PC-9 (cell line): Measurements from ENCODE around the gene KCNK5. TPM values are rescaled to one million over a fixed set of nuclear protein-coding genes. Genes with fewer than 3 reads are reported as not detected.
A peak's percentile ranks its signal among the peaks of the same experiment; 100 is the strongest.

Experiments
- BruUV-seq: library from RNA; stranded (reverse); fragments of 400-500 nt; replicated peaks from 2 replicates; lab custom pipeline; 2021; lab: Mats Ljungman, UMichigan
- CTCF ChIA-PET: fragments of 300-600 bp; sonication (Branson Sonifier 250); formaldehyde crosslinking; loops from one replicate; lab custom pipeline; 2022; ENCODE audit warnings: antibody characterized with exemption; lab: Charles Lee
- POLR2A ChIA-PET: fragments of 300-600 bp; sonication (Branson Sonifier 250); formaldehyde crosslinking; loops from one replicate; lab custom pipeline; 2022; ENCODE audit warnings: antibody characterized with exemption; ENCODE audit not compliant: unreplicated experiment; lab: Charles Lee
- DNase-seq, 2 experiments: peaks; one replicate each; pipeline versions ENCODE4 v3.0.0 to v3.0.0-alpha.2; 2015 to 2022; ENCODE audit warnings: mixed read lengths in 1 of 2
- H2AFZ ChIP-seq: fragments of 200-600 bp; sonication (generic); 2 replicates; pipeline ENCODE4 v1.8.1; 2017; ENCODE audit warnings: antibody characterized with exemption
- H3F3A ChIP-seq: fragments of 200-600 bp; sonication (generic); 2 replicates; pipeline ENCODE4 v1.8.1; 2017; ENCODE audit warnings: antibody characterized with exemption, mild to moderate bottlenecking, low read depth; ENCODE audit not compliant: insufficient read depth
- H3K27ac ChIP-seq: fragments of 200-600 bp; sonication (generic); 2 replicates; pipeline ENCODE4 v1.6.1; 2016; ENCODE audit warnings: mixed run types
- H3K27me3 ChIP-seq: fragments of 200-600 bp; sonication (generic); 2 replicates; pipeline ENCODE4 v1.6.1; 2016; ENCODE audit warnings: low read depth, mixed run types; ENCODE audit not compliant: insufficient read depth
- H3K36me3 ChIP-seq: fragments of 200-600 bp; sonication (generic); 2 replicates; pipeline ENCODE4 v1.6.1; 2016; ENCODE audit warnings: low read depth, mixed run types
- H3K4me1 ChIP-seq: fragments of 200-600 bp; sonication (generic); replicated peaks from 2 replicates; pipeline ENCODE4 v1.6.1; 2016; ENCODE audit warnings: mixed run types; ENCODE audit not compliant: insufficient read depth
- H3K4me2 ChIP-seq: fragments of 200-600 bp; sonication (generic); 2 replicates; pipeline ENCODE4 v1.6.1; 2017; ENCODE audit warnings: mixed run types
- H3K4me3 ChIP-seq: fragments of 200-600 bp; sonication (generic); 2 replicates; pipeline ENCODE4 v1.6.1; 2016; ENCODE audit warnings: mixed run types
- H3K79me2 ChIP-seq: fragments of 200-600 bp; sonication (generic); 2 replicates; pipeline ENCODE4 v1.6.1; 2017; ENCODE audit warnings: low read depth, mixed run types
- H3K9me2 ChIP-seq: fragments of 200-600 bp; sonication (generic); 2 replicates; pipeline ENCODE4 v1.8.1; 2017; ENCODE audit warnings: mild to moderate bottlenecking; ENCODE audit not compliant: insufficient read depth
- H3K9me3 ChIP-seq: fragments of 200-600 bp; sonication (generic); 2 replicates; pipeline ENCODE4 v1.8.1; 2016; ENCODE audit warnings: low read depth; ENCODE audit not compliant: insufficient read depth
- H4K20me1 ChIP-seq: fragments of 200-600 bp; sonication (generic); 2 replicates; pipeline ENCODE4 v1.8.1; 2017; ENCODE audit not compliant: insufficient read depth
- EZH2 ChIP-seq: fragments of 200-600 bp; sonication (generic); IDR thresholded peaks from 2 replicates; pipeline ENCODE4 v1.8.0; 2017; ENCODE audit warnings: antibody characterized with exemption, low read depth
- intact Hi-C: fragments of 100-400 bp; cut with micrococcal nuclease; formaldehyde crosslinking; loops from one replicate; pipeline ENCODE4 v1.10.0; 2022; ENCODE audit not compliant: unreplicated experiment
- total RNA-seq: library from RNA; stranded (reverse); gene quantifications from 2 replicates; pipeline ENCODE4 v1.2.3, GENCODE V29; 2021
- TF ChIP-seq, protein P1 (sequence below): fragments of 200-600 bp; sonication (generic); conservative IDR thresholded peaks from 2 replicates; pipeline ENCODE4 v1.6.1; 2017; ENCODE audit warnings: mixed run types, antibody characterized with exemption, mild to moderate bottlenecking, moderate library complexity

The KCNK5 gene
- total RNA-seq, 1 experiment from 2014 or later, result 11.9 TPM

DNA sequence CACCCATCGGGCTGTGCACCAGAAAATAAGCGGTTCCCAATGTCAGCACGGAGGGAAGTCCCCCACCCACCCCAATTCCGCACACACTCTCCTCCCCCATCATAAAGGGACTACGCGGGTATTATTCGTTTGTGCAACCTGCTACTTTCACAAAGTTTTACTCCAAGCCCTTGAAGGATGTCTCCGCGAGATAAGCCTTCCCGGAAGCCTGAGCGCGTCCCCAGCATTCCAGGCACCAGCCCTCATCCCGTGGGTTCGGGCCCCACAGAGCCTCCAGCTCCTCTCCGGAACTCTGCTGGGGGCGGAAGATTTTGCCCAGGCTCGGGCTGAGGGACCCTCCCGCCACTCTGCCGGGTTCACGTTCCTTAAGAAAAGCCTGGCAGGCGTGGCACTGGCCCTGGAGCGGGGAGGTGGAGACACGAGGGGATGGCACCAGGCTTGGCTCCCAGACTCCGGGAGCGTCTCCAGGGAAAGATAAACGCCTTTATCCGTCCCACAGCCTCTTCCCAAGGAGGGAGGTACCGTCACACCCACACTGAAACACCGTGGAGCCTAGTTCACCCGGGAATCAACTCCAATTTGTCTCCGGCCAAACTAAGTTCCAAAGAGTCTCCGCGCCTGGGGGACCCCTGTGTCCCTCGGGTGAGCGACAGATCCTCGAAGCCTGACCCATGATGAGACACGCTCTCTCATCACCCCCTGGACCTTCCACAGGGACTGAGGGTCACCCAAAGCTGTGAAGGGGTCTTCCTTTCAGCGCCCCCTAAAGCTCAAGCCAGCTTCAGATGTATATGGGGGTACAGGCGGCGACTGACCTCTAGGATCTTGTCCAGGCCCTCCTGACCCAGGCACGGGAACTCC is 934 bp downstream of the KCNK5 start:
- CTCF ChIA-PET, result interaction anchor here (0.6 to 1.7 kb wide), 2 partner anchors 25 to 36 kb away, joined by 3 to 11 read pairs; no protein-coding TSS in a partner anchor
- BruUV-seq, result no TSS peak
- H3F3A ChIP-seq, result no peaks in the 10 kb centered on the region; the same call in 1 of the 2 replicates
- intact Hi-C loops, result loop anchor here (5.0 kb wide), 2 partner anchors 39 to 54 kb away; no protein-coding TSS in a partner anchor
- H3K27ac ChIP-seq, result no peak overlapping the region
- no peaks in the 10 kb centered on the region for H3K9me2 ChIP-seq
- H3K79me2 ChIP-seq, result peaks cover 59% of the 10 kb centered on the region
- DNase-seq, result no peak
- H3K4me2 ChIP-seq, result peak overlapping the region; percentile 97
- H3K9me3 ChIP-seq, result no peaks in the 10 kb centered on the region
- H2AFZ ChIP-seq, result peak overlapping the region; percentile 90
- POLR2A ChIA-PET, result interaction anchor here (0.7 kb wide), 1 partner anchor 52 kb away, joined by 3 read pairs; no protein-coding TSS in a partner anchor
- peak overlapping the region; percentile 96 for H3K4me3 ChIP-seq
- no peaks in the 10 kb centered on the region for H3K27me3 ChIP-seq
- TF ChIP-seq EZH2, result no peak
- TF ChIP-seq, protein P1, sequence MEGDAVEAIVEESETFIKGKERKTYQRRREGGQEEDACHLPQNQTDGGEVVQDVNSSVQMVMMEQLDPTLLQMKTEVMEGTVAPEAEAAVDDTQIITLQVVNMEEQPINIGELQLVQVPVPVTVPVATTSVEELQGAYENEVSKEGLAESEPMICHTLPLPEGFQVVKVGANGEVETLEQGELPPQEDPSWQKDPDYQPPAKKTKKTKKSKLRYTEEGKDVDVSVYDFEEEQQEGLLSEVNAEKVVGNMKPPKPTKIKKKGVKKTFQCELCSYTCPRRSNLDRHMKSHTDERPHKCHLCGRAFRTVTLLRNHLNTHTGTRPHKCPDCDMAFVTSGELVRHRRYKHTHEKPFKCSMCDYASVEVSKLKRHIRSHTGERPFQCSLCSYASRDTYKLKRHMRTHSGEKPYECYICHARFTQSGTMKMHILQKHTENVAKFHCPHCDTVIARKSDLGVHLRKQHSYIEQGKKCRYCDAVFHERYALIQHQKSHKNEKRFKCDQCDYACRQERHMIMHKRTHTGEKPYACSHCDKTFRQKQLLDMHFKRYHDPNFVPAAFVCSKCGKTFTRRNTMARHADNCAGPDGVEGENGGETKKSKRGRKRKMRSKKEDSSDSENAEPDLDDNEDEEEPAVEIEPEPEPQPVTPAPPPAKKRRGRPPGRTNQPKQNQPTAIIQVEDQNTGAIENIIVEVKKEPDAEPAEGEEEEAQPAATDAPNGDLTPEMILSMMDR, result no peak
- H4K20me1 ChIP-seq, result no peaks in the 10 kb centered on the region; the same call in 1 of the 2 replicates
- peaks cover 40% of the 10 kb centered on the region for H3K4me1 ChIP-seq
- peaks cover 8% of the 10 kb centered on the region; the same call in 1 of the 2 replicates for H3K36me3 ChIP-seq

DNA sequence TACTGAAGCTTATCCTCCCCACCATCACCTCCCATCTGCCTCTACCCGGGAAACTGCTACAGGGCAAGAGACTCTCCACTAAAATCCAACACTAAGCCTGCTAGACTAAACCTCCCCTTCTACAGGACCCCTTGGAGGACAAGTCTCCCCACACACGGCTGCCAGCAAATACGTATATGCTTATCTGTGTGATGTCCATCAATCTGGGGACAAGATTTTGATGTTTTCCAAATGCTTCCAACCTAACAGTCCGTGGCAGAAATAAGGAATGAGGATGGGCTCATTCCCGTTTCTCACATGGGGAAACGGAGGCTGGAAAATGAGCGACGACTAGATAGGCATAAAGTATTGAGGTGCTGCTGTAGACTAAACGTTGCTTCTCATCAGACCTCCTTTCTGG is 1.8 kb downstream of the KCNK5 start:
- Histone ChIP-seq H3K27ac (no peak overlapping the region), H3K79me2 (peaks cover 67% of the 10 kb centered on the region), H3F3A (no peaks in the 10 kb centered on the region; the same call in 1 of the 2 replicates), H2AFZ (no peak overlapping the region), H4K20me1 (peaks cover under 1% of the 10 kb centered on the region), H3K27me3 (no peaks in the 10 kb centered on the region), H3K9me3 (no peaks in the 10 kb centered on the region), H3K36me3 (peaks cover 8% of the 10 kb centered on the region; the same call in 1 of the 2 replicates), H3K4me1 (peaks cover 40% of the 10 kb centered on the region), H3K4me2 (peak overlapping the region; percentile 97), H3K4me3 (peak overlapping the region; percentile 96), H3K9me2 (no peaks in the 10 kb centered on the region)
- TF ChIP-seq, protein P1, result no peak
- TF ChIP-seq EZH2, result no peak
- no TSS peak for BruUV-seq
- intact Hi-C loops, result loop anchor here (5.0 kb wide), 2 partner anchors 40 to 55 kb away; no protein-coding TSS in a partner anchor
- CTCF ChIA-PET, result no interaction called here
- POLR2A ChIA-PET, result interaction anchor here (0.7 to 1.4 kb wide), 2 partner anchors 24 to 53 kb away, joined by 3 to 5 read pairs; no protein-coding TSS in a partner anchor
- no peak for DNase-seq

DNA sequence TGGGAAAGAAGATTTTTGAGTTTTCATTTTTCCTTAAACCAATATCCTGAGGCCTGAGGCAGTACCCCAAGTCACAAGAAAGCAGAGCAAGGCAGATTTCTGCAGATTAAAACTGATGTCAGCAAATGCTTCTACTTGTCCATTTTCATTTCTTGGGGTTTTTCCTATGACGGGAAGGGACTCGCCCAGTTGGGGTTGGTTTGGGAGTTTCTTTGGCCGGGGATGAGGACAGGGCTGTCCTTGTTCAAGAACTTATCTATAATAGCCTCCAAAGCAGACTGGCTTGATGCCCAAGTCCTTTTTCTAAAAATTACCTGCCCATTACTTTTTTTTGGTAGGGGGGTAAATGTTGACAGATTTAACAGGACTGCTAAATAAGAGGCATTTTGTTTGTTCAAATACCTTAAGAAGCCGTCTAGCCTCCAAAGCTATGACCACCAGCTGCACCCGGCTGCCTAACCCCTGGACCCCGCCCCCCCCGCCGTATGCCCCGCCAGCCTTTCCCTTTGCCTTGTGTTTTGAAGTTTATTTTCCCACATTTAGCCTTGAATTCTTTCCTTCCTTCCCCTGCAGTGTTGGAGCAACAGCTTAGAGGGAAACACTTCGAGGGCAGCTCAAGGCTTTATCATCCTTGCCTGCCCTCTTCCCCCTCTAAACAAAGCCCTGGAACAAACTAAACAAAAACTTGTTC is 2.5 kb downstream of the KCNK5 start:
- CTCF ChIA-PET, result no interaction called here
- H3K27me3 ChIP-seq, result no peaks in the 10 kb centered on the region
- H3K27ac ChIP-seq, result no peak overlapping the region
- H3K36me3 ChIP-seq, result peaks cover 8% of the 10 kb centered on the region; the same call in 1 of the 2 replicates
- BruUV-seq, result TSS peak; percentile 1
- intact Hi-C loops, result loop anchor here (5.0 kb wide), 2 partner anchors 41 to 56 kb away; no protein-coding TSS in a partner anchor
- H3F3A ChIP-seq, result no peaks in the 10 kb centered on the region; the same call in 1 of the 2 replicates
- H3K79me2 ChIP-seq, result peaks cover 74% of the 10 kb centered on the region
- POLR2A ChIA-PET, result interaction anchor here (1.4 kb wide), 1 partner anchor 23 kb away, joined by 5 read pairs; no protein-coding TSS in a partner anchor
- H3K4me3 ChIP-seq, result peak overlapping the region; percentile 96
- DNase-seq, result no peak
- peaks cover 6% of the 10 kb centered on the region for H4K20me1 ChIP-seq
- TF ChIP-seq EZH2, result no peak
- TF ChIP-seq, protein P1, result no peak
- peaks cover 40% of the 10 kb centered on the region for H3K4me1 ChIP-seq
- H3K4me2 ChIP-seq, result peak overlapping the region; percentile 97
- H2AFZ ChIP-seq, result no peak overlapping the region
- H3K9me3 ChIP-seq, result no peaks in the 10 kb centered on the region
- no peaks in the 10 kb centered on the region for H3K9me2 ChIP-seq
